Peyer's patch (tissue), 4 donors: Measurements from ENCODE around the gene BUD23. TPM values are rescaled to one million over a fixed set of nuclear protein-coding genes. Genes with fewer than 3 reads are reported as not detected.

Experiments used
- DNase-seq, 3 donors: peaks; one replicate each; pipeline ENCODE4 v3.0.0-alpha.2; 2017 to 2019
- H3K27ac ChIP-seq, 4 donors: fragments of 200-600 bp; sonication (generic); one replicate each; pipeline ENCODE4 v1.5.1; 2016 to 2019
- H3K27me3 ChIP-seq, 2 donors: fragments of 200-600 bp; sonication (generic); one replicate each; pipeline ENCODE4 v1.5.1; 2019
- H3K36me3 ChIP-seq, 3 donors: fragments of 200-600 bp; sonication (generic); one replicate each; pipeline ENCODE4 v1.5.1; 2016 to 2019
- H3K4me1 ChIP-seq, 4 donors: fragments of 200-600 bp; sonication (generic); one replicate each; pipeline ENCODE4 v1.5.1; 2016 to 2019
- H3K4me3 ChIP-seq, 4 donors: fragments of 200-600 bp; sonication (generic); 1 replicate in 3 of 4; 2 replicates in 1 of 4; pipeline ENCODE4 v1.5.1; 2016 to 2019; ENCODE audit warnings: mild to moderate bottlenecking in 1 of 4
- H3K9me3 ChIP-seq, 4 donors: fragments of 200-600 bp; sonication (generic); one replicate each; pipeline ENCODE4 v1.5.1; 2016 to 2019; ENCODE audit warnings: mild to moderate bottlenecking in 1 of 4
- CTCF ChIP-seq, 6 experiments: fragments of 450-650 bp in 4 of 6; fragments of 200-600 bp in 2 of 6; sonication (generic) in 1 of 6; IDR thresholded peaks; one replicate each; pipeline ENCODE4 v1.5.1; 2017 to 2019; ENCODE audit warnings: antibody characterized with exemption in 6 of 6, mild to moderate bottlenecking in 3 of 6, moderate library complexity in 1 of 6
- POLR2A ChIP-seq, 2 donors: fragments of 450-650 bp; IDR thresholded peaks; one replicate each; pipeline ENCODE4 v1.5.1; 2017; ENCODE audit warnings: antibody characterized with exemption in 2 of 2, mild to moderate bottlenecking in 2 of 2, moderate library complexity in 2 of 2
- total RNA-seq, 4 donors: library from RNA; depleted of rRNA; stranded (reverse); fragments of >200 nt; gene quantifications; one replicate each; pipeline ENCODE4 v1.1.0, GENCODE V29; 2016

BUD23 gene
- total RNA-seq, 4 donors from 2014 or later, result 34.5 to 48.7 (median 44.1) TPM

- TF ChIP-seq CTCF (IDR thresholded peaks at IDR 0.05) (no peak), POLR2A (IDR thresholded peaks at IDR 0.05) (no peak)
- Histone ChIP-seq H3K4me3 (peak overlapping the region; percentile 52 to 88 (median 78)), H3K9me3 (no peaks in the 10 kb centered on the region), H3K27me3 (no peaks in the 10 kb centered on the region), H3K36me3 (peaks cover 0 to 23% (median 0%) of the 10 kb centered on the region in 3 donors), H3K4me1 (peaks cover 0 to 35% (median 8%) of the 10 kb centered on the region in 4 donors), H3K27ac (peak overlapping the region; percentile 84 to 98 (median 94))
- DNase-seq, result peak in 1 of 3 donors; percentile 31
These were observed 56.0 kb downstream of the BUD23 start for GRCh38 chr7:73739387-73739767.

- DNase-seq, result no peak
- Histone ChIP-seq H3K27me3 (no peaks in the 10 kb centered on the region), H3K4me3 (no peak overlapping the region), H3K9me3 (no peaks in the 10 kb centered on the region), H3K27ac (peak overlapping the region in 3 of 4 donors; percentile 40 to 84 (median 53)), H3K36me3 (peaks cover 0 to 23% (median 0%) of the 10 kb centered on the region in 3 donors), H3K4me1 (peaks cover 0 to 35% (median 8%) of the 10 kb centered on the region in 4 donors)
- no peak for TF ChIP-seq CTCF (IDR thresholded peaks at IDR 0.05)
- no peak for TF ChIP-seq POLR2A (IDR thresholded peaks at IDR 0.05)
These were observed 56.8 kb downstream of the BUD23 start for GRCh38 chr7:73740212-73740611.

GRCh38 chr7:73740771-73741170 lies 57.4 kb downstream of the BUD23 start:
- no peaks in the 10 kb centered on the region for H3K9me3 ChIP-seq
- no peaks in the 10 kb centered on the region for H3K27me3 ChIP-seq
- no peak for DNase-seq
- H3K27ac ChIP-seq, result peak overlapping the region in 2 of 4 donors; percentile 40 to 53
- H3K4me3 ChIP-seq, result no peak overlapping the region
- TF ChIP-seq POLR2A (IDR thresholded peaks at IDR 0.05) (no peak), CTCF (IDR thresholded peaks at IDR 0.05) (no peak)
- peaks cover 0 to 18% (median 0%) of the 10 kb centered on the region in 3 donors for H3K36me3 ChIP-seq
- peaks cover 0 to 35% (median 8%) of the 10 kb centered on the region in 4 donors for H3K4me1 ChIP-seq

GRCh38 chr7:73741600-73741999 lies 58.2 kb downstream of the BUD23 start:
- Histone ChIP-seq H3K36me3 (peaks cover 0 to 11% (median 0%) of the 10 kb centered on the region in 3 donors), H3K27me3 (no peaks in the 10 kb centered on the region), H3K4me3 (no peak overlapping the region), H3K27ac (peak overlapping the region in 3 of 4 donors; percentile 82 to 95 (median 93)), H3K9me3 (no peaks in the 10 kb centered on the region), H3K4me1 (peaks cover 0 to 33% (median 8%) of the 10 kb centered on the region in 4 donors)
- no peak for TF ChIP-seq CTCF (IDR thresholded peaks at IDR 0.05)
- no peak for TF ChIP-seq POLR2A (IDR thresholded peaks at IDR 0.05)
- DNase-seq, result no peak

GRCh38 chr7:73742338-73742752 lies 58.9 kb downstream of the BUD23 start:
- peaks cover 0 to 25% (median 8%) of the 10 kb centered on the region in 4 donors for H3K4me1 ChIP-seq
- H3K27ac ChIP-seq, result peak overlapping the region in 3 of 4 donors; percentile 82 to 95 (median 93)
- DNase-seq, result no peak
- H3K9me3 ChIP-seq, result no peaks in the 10 kb centered on the region
- TF ChIP-seq POLR2A (IDR thresholded peaks at IDR 0.05) (no peak), CTCF (IDR thresholded peaks at IDR 0.05) (peak in 1 of 6 experiments; percentile 16)
- H3K27me3 ChIP-seq, result no peaks in the 10 kb centered on the region
- peak overlapping the region in 2 of 4 donors; percentile 23 to 33 for H3K4me3 ChIP-seq
- H3K36me3 ChIP-seq, result peaks cover 0 to 4% (median 0%) of the 10 kb centered on the region in 3 donors
